NCI-H1092 treated with DMSO at 0.1 percent for 48 hours (cell line): Measurements from ENCODE around the gene WNK4.
A peak's percentile ranks its signal among the peaks of the same experiment; 100 is the strongest.

Experiments
- DNase-seq: peaks from one replicate; lab custom pipeline; 2025; lab: John Stamatoyannopoulos, UW

Gene WNK4

GRCh38 chr17:42772945-42773289 is 7.5 kb upstream of the WNK4 start:
- no peak for DNase-seq

DNA sequence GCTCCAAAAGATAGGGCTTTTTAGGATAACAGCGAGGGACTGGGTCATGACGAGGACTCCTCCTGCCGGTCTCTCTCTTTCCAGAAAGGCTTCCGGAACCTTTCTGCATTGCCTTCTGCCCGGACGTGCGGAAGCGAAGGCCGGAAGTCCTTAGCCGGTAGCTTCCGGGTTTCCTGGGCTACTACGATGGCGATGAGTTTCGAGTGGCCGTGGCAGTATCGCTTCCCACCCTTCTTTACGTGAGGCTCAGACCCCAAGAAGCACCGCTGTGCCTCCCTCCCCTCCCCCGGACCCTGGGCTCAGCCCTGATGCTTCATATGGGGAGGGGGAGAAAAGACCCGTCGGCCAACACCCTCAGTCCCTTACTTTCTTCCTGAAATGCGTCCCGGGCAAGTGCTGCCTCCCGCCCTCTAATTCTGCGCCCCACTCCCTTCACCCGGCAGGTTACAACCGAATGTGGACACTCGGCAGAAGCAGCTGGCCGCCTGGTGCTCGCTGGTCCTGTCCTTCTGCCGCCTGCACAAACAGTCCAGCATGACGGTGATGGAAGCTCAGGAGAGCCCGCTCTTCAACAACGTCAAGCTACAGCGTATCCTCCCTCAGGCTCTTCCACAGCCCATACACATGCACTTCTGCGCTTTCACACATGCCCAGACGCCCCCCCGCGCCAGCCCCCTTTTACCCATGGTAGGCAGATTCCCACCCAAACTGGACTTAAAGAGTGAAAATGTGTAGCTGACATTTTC is 6.9 kb upstream of the WNK4 start, which contains the start of gene VPS25:
Gene VPS25, plus strand, starts transcription at position 160 of the 746 bp plus-strand sequence. Its CDS starts 27 bp downstream, at position 187.
- peak; percentile 88 for DNase-seq

DNA sequence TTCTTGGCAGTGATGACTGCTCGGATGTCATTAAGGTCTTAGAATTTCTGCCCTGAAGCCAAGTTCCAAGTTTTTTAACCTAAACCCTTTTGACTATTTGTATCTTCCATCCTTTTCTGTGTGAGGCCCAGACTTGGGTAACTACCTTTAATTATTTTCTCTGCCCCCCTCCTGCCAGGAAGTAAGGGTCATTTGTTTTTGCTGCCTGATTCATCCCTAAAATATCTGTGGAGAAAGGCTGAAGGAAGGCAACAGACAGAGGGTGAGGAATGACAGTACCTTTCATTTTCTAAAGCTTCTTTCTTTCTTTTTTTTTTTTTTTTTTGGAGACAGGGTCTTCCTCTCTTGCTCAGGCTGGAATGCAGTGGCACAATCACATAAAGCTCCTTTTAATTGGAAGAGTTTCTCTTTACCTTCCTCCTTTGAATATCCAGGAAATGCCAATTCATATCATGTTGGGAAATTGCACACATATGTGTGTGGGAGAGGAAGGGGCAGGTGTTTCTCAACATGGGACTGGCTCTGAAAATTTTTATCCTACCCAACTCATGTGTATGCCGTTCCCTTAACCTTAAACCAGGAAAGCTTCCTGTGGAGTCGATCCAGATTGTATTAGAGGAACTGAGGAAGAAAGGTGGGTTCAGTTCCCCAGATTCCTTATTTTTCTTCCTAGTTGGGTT is 6.2 kb upstream of the WNK4 start:
- no peak for DNase-seq

DNA sequence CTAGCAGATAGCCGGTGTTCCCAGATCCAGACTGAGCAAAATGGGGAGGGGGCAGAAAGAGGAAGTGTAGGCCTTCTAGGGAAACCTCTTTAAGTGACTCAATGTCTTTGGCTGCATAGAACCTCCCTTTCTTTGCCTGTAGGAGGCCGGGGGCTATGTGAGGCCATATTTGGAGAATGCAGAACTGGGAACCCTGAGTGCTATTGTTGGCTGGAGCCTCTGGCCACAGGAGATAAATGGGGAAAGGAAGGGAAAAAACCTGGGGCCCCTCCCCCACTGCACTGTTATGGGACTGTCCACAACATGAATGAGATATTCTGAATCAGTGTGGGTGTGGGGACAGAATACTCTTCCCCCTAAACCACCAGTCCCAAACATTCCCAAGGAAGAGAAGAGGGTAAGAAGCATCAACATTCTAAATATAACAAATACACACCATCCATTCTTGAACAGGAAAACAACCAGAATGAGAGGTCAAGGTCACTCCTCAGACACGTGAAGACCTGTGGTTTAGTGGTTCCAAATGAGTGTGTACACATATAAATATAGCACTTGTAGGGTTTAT is 4.8 kb upstream of the WNK4 start:
- no peak for DNase-seq

GRCh38 chr17:42778570-42778969 is 1.8 kb upstream of the WNK4 start:
- DNase-seq: no peak

- DNase-seq: no peak
Observed at GRCh38 chr17:42779304-42779935, 990 bp upstream of the WNK4 start.

GRCh38 chr17:42780851-42781638 is 635 bp downstream of the WNK4 start:
- no peak for DNase-seq

- DNase-seq: no peak
Observed at GRCh38 chr17:42781639-42782165, 1.3 kb downstream of the WNK4 start.

DNA sequence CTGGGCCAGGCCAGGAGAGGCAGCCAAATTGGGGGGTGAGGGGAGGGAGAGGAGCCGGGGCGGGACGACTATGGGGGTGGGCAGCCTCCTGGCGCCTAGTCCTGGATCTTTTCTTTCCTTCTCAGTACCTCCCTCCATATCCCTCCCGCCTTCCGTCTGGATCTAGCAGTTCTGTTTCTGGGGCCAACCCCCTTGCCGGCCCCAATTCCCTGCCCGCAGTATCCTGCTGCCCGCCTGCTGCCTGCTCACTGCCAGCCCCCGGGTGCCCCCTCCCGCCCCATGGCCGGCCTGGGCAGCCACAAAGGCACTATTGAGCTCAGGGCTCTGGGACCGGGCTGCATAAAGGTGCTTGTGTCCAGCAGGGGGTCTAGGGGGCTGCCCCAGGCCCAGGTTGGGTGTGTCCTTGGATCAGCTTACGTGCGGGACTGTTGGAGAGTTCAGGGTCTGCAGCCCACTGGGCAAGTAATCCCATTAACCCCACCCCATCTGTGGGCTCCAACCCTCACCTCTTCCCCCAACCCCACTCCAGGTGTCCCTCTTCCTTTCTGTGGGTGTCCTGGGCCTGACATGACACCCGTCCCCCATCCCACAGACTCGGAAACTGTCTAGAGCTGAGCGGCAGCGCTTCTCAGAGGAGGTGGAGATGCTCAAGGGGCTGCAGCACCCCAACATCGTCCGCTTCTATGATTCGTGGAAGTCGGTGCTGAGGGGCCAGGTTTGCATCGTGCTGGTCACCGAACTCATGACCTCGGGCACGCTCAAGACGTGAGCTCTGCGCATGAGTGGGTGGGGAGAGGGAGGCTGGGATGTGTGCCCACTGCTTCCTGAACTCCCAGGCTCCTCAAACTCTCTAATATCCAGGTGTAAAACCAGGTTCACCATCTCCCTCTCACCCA is 2.0 kb downstream of the WNK4 start:
- DNase-seq: no peak

DNA sequence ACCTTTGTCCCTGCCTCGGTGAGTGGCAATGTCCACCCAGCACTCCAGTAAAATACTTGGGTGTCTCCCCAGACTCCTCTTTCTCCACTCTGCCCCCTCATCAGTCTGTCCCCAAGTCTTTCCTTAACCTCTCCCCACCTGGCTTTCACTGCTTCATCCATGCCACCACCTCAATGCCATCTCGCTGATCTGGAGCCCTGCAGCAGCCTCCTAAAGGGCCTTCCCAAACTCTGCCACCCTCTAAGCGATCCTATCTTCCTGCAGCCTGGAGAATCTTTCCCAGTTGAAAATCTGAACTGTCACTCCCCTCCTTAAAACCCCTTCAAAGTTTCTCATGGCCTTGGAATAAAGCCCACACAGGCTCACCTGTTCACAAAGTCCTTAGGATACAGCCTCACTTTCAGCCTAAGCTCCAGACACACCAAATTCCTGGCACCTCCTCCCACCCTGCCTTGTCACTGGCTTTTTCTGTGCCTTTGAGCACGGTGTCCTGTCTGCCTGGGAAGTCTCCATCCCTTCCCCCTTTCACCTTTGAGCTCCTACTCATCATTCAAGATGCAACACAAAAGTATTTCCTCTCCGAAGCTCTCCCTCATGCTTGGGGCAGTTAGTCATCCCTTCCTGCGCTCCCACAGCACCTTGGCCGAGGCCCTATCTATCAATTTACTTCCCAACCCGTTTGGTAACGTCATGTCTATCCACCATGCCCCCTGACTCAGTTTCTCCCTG is 2.8 kb downstream of the WNK4 start:
- DNase-seq: no peak

GRCh38 chr17:42783791-42784138 is 3.4 kb downstream of the WNK4 start:
- no peak for DNase-seq

DNA sequence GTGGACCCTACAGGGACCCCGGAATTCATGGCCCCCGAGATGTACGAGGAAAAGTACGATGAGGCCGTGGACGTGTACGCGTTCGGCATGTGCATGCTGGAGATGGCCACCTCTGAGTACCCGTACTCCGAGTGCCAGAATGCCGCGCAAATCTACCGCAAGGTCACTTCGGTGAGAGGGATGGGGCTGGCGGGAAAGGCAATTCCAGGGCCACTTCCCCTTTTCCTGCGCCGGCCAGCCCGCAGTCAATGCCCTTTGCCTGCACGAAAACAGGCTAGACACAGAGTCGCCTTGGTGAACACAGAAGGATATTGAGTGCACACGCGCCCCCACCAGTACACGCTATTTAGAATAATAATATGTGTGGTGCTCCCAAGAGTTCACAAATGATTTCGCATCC is 4.0 kb downstream of the WNK4 start:
- no peak for DNase-seq

DNA sequence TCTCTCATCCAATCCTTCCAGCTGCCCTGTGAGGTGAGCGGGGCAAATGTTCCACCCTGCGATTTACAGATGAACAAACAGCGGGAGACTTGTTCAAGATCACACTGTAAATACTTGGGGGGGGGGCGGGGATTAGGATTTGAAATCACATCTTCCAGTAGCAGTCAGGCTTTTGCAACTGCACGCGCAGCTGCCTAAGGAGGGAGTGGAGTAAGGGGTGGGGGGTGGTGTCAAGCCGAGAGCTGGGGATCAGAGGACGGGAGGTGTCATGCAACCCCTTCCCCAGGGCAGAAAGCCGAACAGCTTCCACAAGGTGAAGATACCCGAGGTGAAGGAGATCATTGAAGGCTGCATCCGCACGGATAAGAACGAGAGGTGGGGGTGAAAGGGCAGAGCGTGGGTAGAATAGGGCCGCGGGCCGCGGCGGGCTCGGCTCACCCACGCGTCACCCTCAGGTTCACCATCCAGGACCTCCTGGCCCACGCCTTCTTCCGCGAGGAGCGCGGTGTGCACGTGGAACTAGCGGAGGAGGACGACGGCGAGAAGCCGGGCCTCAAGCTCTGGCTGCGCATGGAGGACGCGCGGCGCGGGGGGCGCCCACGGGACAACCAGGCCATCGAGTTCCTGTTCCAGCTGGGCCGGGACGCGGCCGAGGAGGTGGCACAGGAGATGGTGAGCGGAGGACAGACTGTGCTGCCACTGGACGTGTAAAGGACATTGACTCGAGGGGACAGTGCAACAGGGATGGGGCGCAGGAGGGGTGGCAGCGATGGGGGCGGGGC is 4.6 kb downstream of the WNK4 start:
- DNase-seq: no peak

- no peak for DNase-seq
Observed at GRCh38 chr17:42787266-42787665, 6.9 kb downstream of the WNK4 start.

DNA sequence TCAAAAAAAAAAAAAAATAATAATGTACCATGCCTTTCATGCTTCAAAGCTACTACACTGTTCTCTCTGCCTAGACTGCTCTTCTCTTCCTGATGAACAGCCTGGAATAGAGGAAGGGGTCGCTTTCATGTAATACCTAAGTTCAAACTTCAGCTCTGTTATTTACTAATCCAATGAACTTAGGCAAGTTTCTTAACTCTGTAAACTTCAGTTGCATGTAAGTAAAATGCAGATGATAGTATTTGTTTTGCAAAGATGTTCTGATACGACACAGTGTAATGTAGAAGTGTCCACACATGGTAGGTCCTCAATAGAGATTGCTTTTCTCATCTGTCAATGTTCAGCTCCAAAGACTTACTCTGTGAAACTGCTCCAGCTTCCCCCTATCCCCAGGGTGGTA is 11.5 kb downstream of the WNK4 start:
- no peak for DNase-seq

DNA sequence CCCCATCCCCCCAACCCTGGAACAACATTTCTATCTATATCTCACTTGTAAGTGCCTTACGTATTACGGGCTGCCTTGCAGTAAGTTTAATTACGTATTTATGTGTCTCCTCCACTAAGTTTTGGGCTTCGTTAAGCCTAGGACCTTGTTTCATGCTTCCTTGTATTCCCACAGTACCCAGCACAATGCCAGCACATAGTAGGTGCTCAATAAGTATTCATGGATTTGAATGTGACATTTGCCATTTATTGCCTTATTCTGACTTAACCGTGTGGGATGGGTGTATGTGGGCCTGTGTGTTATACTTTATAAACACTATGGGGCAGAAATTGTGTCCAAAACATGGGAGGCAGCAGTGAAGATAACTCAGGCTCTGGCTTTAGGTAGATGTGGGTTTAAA is 12.1 kb downstream of the WNK4 start:
- DNase-seq: no peak

DNA sequence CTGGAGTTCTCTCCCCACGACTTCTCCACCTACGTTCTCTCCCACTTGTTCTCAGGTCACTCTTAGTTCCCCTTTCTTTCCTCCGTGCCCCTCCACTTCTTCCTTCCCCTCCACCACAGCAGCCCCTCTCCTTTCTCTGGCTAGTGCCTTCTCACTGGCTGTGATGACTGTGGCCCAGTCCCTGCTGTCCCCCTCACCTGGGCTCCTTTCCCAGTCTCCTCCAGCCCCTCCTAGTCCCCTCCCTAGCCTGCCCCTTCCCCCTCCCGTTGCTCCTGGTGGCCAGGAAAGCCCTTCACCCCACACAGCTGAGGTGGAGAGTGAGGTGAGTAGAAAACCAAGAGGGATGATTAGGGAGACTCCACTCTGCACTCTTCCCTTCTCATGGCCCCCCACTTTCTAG is 14.7 kb downstream of the WNK4 start:
- DNase-seq: no peak

DNA sequence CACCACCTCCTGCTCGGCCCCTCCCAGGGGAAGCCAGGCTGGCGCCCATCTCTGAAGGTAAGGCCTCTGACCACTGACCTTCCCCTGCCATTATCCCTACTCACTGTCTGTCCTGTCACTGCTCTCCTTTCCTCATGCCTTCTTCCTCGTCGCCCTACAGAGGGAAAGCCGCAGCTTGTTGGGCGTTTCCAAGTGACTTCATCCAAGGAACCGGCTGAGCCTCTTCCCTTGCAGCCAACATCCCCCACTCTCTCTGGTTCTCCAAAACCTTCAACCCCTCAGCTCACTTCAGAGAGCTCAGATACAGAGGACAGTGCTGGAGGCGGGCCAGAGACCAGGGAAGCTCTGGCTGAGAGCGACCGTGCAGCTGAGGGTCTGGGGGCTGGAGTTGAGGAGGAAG is 15.1 kb downstream of the WNK4 start:
- no peak for DNase-seq

- no peak for DNase-seq
Observed at GRCh38 chr17:42796066-42796758, 15.8 kb downstream of the WNK4 start.
